ENCODE data around the gene COL15A1.
A peak's percentile ranks its signal among the peaks of the same experiment; 100 is the strongest.
"Not testable (repeated sequence)": the region's sequence is repeated elsewhere in the genome, so short reads cannot be mapped to it uniquely, and the experiment has no call there.

COL15A1 gene

DNA sequence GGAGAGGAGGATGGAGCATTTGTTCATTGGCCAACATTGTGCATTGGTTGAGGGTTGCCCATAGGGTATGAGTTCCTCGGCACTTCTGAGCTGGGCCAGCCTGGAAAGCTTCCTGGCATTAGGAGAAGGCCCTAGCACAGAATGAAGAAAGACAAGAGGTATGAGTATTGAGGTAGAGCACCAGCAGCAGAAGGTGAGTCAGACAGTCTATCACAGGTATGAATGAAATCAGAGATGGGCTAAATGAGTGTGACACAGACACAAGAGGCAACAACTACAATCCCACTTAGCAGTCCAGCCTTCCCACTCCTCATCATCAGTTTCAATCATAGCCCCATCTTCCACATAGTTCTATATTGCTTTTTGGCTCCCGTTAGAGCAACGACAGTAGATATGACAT, 135.8 kb downstream of the COL15A1 start:
- no peak for DNase-seq (ENCODE audit: low spot score)

DNA sequence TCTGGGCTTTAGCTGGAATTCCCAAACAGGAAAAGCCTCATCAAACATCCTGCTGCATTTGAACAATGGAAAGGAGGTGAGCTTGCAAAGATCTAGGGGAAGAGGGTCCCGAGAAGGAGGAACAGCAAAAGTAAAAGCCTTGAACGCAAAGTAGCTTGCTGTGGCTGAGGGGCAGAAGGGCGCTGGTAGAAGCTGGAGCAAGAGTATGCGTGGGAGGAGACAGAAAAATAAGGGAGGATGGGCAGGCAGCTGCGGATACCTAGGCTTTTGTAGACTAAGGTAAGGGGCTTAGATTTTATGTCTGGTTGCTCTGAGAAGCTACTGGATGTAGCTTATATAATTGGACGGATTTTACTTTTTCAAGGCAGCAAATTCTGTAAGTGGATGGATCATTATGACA, 139.3 kb downstream of the COL15A1 start:
- no peak for DNase-seq (ENCODE audit: low spot score)

DNA sequence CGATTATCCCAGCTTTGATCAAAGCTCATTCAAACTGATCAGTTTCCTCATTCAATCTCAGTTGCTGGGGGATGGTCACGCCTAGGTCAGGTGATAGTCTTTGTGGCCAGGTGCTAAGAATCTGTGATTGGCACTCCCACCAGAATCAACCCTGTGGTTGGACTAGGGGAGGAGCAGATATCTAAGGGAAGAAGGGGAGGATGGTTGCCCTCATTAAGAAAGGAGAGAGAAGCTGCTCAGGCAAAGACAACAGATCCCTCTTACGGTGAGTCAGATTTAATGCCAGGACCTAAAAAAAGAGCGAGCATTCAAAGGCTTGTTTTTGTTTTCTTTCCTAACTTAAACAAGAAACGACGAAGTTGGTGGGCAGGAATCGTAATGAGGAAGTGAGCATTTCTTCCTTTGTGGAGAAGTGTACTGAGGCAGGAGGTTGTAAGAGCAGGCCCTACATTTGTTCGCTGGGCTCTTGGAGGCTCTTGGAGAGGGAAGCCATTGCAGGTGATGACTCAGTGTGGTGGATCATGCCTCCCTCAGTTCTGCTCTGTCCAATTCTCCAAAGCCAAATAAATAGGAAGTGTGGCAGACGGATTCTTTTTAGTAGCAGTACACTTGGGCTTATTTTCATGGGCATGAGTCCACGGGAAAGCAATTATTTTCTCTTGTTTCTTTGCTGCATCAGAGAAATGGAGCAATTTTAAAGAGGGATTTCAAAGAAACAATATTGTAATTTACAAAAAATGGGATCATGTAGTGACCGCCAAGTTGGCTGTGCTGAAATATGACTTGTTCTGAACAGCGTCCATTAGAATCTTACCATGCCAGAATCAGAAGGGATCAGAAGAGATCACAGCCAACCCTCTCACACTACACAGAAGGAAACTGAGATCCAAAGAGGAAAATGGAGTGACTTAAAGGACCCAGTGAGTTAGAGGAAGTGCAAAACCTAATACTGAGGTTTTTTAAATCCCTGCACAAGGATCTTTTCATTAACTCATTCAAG, 142.5 kb downstream of the COL15A1 start:
- no peak for DNase-seq (ENCODE audit: low spot score)

DNA sequence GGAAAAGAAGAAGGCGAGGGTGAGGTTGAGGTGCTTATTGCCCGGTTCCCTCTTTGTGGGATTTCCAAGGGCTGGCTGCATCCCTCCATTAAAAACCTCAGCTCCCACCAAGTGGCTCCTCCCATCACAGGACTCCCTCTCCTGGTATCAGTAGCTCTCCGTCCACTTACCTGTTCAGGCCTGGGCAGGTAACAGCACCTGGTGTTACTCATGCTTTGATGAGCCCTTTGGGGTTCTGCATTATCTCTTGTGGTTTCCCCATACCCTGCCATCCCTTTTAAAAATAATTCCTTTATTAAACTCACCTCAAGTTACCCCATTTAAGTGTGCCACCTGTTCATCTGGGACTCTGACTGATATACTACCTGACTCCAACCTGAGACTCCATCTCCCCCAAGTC, 143.8 kb downstream of the COL15A1 start:
- DNase-seq (ENCODE audit: low spot score), result no peak

DNA sequence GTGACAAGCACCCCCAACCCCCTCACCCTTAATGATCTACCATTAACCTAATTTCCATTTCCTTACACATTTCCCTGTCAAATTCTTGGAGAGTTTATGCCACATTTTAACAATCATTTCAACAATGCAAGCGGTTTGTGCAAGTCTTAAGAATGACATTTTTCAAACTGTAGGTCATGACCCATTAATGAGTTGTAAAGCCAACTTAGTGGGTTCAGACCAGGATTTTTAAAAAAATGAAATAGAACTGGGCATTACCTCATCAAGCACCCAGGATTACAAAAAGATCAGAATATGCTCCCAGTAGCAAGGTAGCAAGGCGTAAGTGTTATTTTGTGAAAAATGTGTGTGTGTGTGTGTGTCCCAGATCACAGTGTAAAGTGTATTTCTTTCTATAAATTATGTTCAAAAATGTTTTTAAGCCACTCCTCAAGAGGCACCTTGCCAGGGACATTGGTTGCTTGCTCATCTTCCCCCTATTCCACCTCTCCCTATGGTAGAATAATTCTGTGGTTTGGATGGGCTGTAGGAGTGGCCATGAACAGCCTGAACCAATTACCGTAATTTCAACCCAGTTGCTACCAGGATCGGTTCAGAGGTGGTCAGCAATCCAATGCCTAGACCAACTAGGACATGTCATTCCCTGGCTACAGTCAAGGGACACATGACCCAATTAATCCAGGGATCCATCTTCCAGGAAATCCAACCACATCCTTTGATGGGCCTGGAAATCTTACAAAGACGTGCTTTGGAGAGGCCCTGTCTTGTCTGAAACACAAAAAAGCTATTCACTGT, 146.8 kb downstream of the COL15A1 start:
- no peak for DNase-seq (ENCODE audit: low spot score)

DNA sequence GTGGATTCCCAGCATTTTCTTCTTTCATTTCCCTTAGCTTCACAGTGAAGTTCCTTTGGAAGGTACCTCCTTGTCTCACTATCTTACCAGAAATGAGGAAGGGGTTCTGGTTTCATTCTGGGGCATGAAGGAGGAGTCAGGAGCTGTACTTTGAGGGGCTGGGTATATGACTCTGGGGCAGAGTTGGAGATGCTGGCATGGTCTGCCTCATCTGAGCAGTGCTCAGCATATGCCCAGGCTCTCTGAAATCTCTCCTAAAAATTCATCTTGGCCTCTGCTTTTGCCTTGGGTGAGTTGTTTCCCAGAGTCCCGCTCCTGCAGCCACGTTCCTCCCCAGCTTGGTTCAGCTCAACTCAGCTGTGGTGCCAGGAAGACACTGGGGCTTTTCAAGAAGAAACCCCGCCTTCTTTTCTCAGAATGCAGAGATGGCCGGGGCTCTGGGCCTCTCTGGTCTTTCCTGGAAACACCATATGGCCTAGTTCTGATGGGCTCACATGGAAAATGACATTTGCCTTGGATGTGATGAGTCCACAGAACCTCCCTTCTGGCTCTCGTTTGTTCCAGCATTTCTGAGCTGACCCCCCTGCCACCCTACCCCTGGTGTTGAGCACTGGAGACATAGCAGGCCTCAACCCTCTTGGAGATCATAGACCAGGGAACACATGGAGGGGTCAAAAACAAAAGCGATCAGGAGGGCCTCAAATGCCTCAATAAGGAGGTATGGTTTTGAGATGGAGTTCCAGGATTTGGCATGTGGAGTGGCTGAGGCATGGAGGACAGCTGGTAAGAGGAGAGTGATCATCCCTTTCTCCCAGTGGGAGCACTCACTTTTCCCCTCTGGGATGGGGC, 149.2 kb downstream of the COL15A1 start:
- DNase-seq (ENCODE audit: low spot score), result no peak

DNA sequence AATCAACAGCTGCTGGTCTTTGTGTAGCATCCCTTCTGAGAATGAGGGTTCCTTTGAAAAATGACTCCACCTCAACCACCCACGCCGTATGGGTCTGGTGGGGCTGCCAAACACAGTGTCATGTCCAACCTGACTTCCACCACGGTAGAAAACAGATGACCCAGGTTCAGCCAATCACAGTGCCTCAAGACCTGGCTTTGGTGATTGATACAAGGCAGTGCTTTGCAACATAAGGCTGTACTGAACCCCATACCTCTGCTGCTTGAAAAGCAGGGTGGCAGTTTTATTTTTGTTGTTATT, 149.7 kb downstream of the COL15A1 start:
- no peak for DNase-seq (ENCODE audit: low spot score)

DNA sequence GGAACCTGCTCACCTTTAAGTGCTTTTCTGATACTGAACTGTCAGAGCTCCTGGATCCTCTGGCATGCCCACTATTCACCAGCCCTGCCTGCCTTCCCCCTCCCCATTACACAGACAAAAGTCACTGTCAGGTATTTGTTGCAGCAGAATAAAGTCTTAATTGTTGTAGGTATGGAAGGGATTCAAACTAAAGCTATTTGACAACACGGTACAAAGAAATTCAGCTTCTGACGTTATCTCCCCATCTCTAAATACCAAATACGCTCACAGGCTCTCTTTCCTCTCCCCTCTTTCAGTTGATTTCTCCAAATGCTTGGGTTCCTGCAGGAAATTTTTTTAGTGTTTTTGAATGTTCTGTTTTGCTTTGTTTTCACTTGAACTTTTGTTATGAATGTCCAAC, 151.9 kb downstream of the COL15A1 start:
- no peak for DNase-seq (ENCODE audit: low spot score)

DNA sequence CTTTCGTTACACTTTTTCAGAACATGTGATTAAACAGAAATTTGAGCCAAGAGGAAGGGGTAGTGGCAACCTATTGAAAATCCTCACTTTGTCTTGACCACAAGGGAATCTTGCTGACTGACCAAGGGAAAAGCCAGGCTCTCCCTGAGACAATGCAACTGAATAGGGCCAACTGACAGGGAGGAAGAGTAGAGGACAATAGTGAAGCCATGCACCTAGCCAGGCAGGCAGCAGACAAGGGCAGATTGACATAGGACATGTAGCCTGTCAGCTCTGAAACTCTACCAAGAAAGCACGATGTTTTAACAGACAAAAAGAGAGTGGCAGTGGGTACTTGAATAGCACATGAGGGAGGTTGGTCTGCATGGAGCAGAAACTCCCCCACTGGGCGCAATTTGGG, 152.7 kb downstream of the COL15A1 start:
- DNase-seq (ENCODE audit: low spot score), result no peak

DNA sequence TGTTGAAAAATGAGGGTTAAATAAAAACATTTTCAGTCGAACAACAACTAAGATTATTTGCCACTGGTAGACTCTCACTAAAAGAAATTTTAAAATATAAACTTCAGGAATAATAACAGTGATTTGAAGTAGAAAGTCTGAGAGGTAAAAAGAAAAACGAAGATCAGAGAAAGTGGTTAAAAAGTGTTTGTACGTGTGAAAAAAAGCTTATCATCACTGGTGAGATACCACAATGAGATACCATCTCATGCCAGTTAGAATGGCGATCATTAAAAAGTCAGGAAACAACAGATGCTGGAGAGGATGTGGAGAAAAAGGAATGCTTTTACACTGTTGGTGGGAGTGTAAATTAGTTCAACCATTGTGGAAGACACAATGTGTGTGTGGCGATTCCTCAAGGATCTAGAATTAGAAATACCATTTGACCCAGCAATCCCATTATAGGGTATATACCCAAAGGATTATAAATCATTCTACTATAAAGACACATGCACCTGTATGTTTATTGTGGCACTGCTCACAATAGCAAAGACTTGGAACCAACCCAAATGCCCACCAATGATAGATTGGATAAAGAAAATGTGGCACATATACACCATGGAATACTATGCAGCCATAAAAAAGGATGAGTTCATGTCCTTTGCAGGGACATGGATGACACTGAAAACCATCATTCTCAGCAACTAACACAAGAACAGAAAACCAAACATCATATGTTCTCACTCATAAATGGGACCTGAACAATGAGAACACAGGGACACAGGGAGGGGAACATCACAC, 156.3 kb downstream of the COL15A1 start:
- not testable (repeated sequence) for DNase-seq (ENCODE audit: low spot score)

DNA sequence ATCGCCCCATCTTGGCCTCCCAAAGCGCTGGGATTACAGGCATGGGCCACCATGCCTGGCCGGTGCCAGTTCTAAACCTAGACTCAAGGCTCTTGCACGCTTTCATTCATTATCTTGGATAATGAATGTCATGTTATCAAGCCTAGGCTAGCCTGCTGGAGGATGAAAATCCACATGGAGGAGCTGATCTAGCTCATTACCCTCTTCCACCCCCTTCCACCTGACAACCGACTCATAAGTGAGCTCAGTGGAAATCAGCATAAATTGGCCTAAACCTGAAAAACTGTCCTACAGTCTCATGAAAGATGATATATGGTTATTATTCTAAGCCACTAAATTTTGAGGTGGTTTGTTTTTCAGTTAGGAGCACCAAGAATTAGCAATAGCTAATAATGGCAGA, 157.6 kb downstream of the COL15A1 start:
- DNase-seq (ENCODE audit: low spot score), result no peak

DNA sequence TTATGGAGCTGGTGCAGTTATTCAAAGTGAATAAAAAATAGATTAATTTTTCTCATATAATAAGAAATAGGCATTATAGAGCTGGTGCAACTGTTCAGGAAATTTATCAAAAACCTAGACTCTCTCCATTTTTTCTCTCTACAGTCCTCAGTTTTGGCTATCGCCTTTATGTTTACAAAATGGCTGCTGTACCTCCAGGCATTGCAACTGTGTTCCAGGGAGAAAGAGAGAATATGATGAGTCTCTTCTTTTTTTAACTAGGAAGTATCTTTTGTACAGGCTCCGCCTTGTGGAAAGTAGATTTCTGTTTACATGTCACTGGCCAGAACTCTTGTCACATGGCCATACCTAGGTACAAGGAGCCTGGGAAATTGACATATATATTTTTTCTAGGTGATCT, 158.1 kb downstream of the COL15A1 start:
- DNase-seq (ENCODE audit: low spot score), result no peak

DNA sequence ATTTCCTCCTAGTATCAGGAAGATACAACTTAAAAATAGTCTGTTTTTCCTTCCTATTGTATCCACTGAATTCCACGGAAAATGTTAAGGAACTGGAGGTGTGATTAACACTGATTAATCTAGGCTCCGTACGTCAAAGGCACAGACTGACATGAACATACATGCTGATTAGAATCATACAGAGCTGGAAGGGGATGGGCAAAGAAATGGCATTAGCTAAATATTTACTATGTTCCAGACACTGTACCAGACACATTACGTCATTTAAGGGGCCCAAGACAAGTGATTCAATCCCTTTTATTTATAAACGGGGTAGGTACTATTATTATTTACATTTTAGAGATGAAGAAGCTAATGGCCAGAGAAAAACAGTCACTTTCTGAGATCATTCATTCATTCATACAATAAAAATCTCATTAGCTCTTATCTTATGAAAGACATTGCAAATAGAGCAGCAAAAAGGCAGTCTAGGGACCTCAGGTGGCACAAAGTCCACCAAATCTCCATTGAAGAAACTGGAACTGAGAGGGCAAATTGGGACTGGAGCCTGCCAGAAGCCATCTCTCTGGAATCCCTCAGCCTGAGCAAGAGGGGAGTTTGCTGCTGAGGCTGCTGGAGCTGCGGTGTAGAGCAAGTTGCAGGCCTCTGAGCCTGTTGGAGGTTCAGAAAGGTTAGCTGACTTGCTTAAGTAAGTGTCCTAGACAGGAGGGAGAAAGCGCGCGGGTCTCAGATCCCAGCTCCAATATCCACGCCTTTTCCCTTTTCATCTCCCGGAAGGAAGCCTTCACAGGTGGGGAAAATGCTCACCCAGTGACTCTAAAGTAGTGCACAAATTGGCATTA, 159.6 kb downstream of the COL15A1 start:
- DNase-seq (ENCODE audit: low spot score), result no peak

DNA sequence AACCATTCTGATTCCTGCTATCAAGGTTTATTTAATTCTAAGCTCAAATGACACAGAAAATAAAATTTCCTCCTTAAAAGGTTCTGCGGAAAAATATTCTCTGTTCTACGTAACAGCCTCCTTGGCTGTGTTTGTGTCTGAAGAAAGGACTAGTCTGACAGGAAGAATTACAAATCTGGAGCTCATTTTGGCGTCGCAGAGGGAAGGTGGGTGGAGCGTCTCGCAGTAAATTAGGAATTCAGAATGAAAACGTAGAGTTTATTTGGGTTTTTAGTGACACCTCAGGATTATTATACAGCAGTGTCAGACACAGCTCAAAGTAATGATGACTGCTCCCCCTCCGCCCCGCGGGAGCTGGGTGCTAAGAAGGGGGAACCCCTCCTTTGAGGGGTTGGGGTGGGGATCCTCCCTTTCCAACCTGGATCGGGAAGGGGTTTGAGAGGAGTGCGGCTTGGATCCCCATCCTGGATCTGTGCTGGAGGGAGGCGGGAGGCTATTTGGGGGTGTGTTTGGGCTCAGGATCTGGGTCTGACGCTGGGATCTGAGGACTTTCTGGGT, 160.3 kb downstream of the COL15A1 start:
- DNase-seq (ENCODE audit: low spot score), result peak; percentile 54

DNA sequence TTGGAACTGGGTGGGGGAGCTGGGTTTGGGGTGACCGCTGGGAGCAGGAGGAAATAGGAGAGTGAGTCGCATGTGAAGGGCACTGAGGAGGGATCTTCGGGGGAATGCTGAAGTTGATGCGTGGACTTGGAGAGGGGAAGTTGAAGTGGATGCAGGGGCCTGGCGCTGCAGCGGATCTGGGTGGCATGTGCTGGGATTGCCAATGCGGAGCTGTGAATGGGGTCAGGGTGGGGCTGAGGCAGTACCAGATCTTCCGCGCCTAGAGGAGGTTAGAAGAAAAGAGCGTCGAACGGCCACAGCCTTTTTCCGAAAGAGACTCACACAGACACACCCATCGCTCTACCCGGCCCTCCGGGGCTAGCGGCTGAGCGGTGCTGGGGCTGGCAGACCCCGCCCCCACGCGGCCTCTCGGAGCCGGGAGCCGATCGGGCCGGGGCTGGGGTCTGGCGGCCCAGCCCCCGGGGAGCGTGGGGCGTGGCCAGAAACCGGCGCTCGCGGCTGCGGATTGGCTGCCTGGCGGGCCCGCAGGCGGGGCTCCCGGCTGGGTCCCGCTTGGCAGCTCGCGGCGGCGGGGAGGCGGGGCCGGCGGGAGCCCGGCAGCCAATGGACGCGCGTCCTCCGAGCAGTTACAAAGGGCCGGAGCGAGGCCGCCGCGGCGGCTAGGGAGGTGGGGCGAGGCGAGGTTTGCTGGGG, 160.9 kb downstream of the COL15A1 start, which contains the start of gene TGFBR1:
TSS of gene TGFBR1 (plus strand) at position 655 of the 693 bp plus-strand sequence. CDS start 93 bp downstream, outside the sequence.
- peak; percentile 100 for DNase-seq (ENCODE audit: low spot score)

DNA sequence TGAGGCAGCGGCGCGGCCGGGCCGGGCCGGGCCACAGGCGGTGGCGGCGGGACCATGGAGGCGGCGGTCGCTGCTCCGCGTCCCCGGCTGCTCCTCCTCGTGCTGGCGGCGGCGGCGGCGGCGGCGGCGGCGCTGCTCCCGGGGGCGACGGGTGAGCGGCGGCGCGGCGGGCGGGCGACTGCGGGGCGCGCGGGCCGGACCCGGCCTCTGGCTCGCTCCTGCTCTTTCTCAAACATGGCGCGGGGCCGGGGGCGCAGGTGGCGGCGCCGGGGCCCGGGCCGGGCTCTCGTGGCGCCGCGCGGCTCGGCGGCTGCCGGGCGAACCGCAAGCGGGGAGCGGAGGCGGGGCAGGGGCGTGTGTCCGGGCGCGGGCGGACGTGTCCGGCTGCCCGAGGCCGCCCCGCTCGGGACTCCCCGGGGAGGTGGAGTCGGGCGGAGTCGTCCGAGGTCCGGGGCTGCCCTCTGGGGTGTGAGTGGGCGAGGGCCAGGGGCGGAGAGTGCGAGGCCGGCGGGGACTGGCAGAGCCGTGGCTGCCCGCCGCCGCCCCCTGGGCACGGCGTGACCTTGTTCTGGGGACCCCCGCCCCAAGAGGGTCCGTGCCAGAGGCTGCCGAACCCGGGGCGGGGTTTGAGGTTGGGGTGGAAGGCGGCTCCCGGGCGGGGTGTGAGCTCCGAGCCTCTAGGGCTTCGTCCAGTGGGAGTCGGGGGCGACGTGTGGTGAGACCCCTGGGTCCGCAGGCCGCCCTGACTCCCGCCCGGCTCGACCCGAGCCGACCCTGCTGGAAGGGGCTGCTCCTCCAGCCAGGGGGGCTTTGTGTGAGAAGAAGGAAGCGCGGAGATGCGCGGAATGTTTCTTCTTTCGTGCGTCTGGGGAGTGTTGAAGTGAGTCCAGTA, 161.7 kb downstream of the COL15A1 start:
- DNase-seq (ENCODE audit: low spot score), result peak; percentile 83

DNA sequence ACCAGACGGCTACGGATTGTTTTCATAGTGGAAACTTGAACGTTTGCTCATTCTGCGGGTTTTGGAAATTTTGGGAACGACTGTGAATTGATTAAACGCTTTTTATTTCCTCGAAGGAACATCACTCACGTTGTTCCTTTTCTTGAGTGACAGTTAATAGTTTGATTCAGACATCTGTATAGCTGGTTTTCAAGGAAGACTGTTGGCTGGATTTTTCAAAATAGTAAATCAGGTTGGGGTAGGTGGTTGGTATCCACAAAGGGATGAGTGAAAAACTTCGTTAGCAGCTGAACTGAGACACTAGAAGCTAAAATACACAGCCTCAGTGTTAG, 162.3 kb downstream of the COL15A1 start:
- no peak for DNase-seq (ENCODE audit: low spot score)

DNA sequence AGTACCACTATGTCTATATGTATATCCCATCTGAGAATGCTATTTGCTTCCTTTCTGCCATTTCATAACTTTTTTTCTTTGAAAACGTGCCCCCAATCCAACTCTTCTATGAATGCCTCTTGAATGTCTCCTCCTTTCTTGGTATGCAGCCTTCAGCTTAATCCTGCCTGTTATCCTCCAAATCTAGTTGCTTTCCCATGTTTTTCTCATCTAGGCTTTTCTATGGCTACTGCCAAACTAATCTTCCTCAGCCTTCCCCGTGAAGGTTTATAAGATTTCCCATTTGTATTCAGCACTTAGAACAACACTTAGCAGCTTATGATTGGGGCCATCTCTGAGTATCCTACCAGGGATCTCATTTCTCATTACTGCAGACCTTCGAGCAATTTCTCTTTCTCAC, 163.7 kb downstream of the COL15A1 start:
- DNase-seq (ENCODE audit: low spot score), result no peak

DNA sequence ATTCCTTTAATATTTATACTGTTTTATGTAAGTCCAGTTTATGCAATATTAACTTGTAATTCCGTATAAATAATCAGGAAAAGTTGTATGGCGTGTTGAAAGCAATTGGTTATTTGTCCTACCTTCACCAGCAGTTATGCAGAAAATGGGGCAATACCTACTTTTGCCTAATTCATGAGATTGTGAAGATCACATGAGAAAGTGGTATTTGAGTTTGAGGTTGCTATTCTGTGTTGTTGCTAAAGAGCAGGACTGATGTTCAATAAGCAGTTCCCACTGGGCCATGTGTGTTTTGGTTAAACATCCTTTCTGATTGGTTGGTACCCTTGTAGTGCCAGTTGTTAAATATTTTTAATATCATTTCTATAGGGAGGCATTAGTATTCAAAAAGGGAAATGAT, 164.4 kb downstream of the COL15A1 start:
- DNase-seq (ENCODE audit: low spot score), result no peak
